Central memory CD8-positive, alpha-beta T cell (primary cell): ENCODE results near the gene AHCYL2.

Experiments used
- ATAC-seq: fragments of 150-1000 bp; cut with Tn5 transposase; replicated peaks from 2 replicates; pipeline ENCODE4 v1.10.0; 2022; ENCODE audit warnings: mild to moderate bottlenecking, moderate FRiP score, moderate number of reproducible peaks; ENCODE audit not compliant: poor library complexity, severe bottlenecking; ENCODE audit errors: extremely low read depth
- DNase-seq, 2 donors: peaks; one replicate each; pipeline ENCODE4 v3.0.0; 2021; ENCODE audit warnings: low spot score in 2 of 2
- H3K27ac Mint-ChIP-seq: one replicate; pipeline ENCODE4 v1.8.0; 2022; ENCODE audit warnings: low read depth, mild to moderate bottlenecking, moderate library complexity, mixed read lengths
- H3K27me3 Mint-ChIP-seq: one replicate; pipeline ENCODE4 v1.8.0; 2022; ENCODE audit warnings: mixed read lengths
- H3K36me3 Mint-ChIP-seq: one replicate; pipeline ENCODE4 v1.8.0; 2022; ENCODE audit warnings: mild to moderate bottlenecking, moderate library complexity, mixed read lengths; ENCODE audit not compliant: insufficient read depth
- H3K4me1 Mint-ChIP-seq: one replicate; pipeline ENCODE4 v1.8.0; 2022; ENCODE audit warnings: mixed read lengths
- H3K4me3 Mint-ChIP-seq: one replicate; pipeline ENCODE4 v1.8.0; 2022; ENCODE audit warnings: mild to moderate bottlenecking, moderate library complexity, mixed read lengths
- H3K9me3 Mint-ChIP-seq: one replicate; pipeline ENCODE4 v1.8.0; 2022; ENCODE audit warnings: mixed read lengths

Gene AHCYL2

DNA sequence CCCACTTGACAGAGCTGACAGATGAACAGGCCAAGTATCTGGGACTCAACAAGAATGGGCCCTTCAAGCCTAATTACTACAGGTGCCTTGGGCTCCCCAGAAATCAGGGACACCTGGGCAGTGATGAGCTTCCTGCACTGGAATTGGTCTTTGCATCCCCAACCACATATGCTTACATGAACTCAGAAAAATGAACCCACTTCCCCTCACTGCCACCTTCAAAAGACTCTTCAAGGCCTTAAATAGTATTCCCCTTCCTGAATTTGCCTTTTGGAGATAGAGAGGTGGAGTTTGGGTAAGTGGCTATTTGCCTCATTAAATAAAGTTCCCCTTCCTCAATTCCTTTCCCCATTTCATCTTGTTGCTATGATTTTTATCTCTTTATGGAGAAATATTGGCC, 201.7 kb downstream of the AHCYL2 start:
- Mint-ChIP-seq H3K4me1 (no peaks in the 10 kb centered on the region), H3K27ac (no peak overlapping the region), H3K27me3 (no peaks in the 10 kb centered on the region), H3K9me3 (no peaks in the 10 kb centered on the region), H3K36me3 (peaks cover 6% of the 10 kb centered on the region), H3K4me3 (no peak overlapping the region)
- DNase-seq: no peak
- no peak for ATAC-seq

DNA sequence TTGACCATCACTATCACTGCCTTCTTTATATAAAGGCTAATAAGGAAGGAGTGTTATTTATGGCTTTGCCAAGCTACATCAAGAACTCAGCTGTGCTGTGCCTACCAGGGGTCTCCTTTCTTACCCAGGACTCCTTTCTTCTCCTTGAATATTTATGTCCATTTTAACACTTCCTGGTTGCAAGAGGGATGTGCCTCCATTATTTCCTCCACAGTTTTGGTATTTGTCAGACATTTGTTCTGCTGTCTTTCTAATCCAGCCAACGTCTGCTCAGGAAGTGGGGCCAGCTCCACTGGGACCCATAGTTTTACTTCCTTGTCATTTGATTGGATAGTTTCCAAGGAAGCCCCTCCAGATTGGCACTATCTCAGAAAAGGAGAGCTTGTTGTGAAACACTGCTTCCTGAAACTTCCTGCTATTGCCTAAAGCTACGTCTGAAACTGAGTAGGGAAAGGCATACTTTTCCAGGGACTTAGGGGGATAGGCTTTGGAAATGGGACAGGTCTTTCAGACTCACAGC, 202.8 kb downstream of the AHCYL2 start:
- peaks cover 6% of the 10 kb centered on the region for H3K36me3 Mint-ChIP-seq
- no peak overlapping the region for H3K27ac Mint-ChIP-seq
- no peak overlapping the region for H3K4me3 Mint-ChIP-seq
- H3K9me3 Mint-ChIP-seq: no peaks in the 10 kb centered on the region
- H3K27me3 Mint-ChIP-seq: peaks cover 4% of the 10 kb centered on the region
- ATAC-seq (no peak), DNase-seq (no peak)
- no peaks in the 10 kb centered on the region for H3K4me1 Mint-ChIP-seq

DNA sequence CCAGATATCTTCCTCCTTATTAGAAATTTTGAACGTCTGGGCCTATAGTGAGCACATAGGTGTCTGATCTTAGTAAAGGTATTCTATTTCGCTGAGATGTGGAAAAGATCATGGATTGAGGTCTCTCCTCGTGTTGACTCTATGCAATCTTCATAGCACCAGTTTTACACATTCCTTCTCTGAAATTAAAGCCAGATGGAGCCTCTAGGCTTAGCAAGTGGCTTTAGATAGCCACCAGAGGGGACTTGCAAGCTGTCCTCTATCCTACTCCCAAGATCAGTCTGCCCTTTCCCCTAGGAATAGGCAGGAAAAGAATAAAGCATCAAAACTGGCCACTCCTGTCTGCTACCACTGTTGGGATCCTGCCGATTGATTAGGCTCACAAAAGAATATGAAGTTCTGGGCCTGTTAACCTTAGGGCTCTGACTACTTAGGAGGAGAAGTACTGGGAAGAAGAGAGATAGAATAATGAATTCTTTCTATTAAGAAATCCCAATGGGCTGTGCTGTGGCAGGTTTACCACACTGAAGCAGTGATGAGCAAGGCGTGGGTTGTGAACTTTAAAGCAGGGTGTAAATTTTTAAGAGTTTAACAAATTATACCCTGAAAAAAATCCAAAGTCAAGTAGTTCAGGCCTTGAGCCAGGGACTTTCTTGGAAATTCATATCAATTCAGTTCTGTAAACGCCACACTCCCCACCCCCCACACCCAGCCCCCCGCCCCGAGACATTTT, 207.2 kb downstream of the AHCYL2 start:
- Mint-ChIP-seq H3K27me3 (peaks cover 36% of the 10 kb centered on the region), H3K4me3 (peak overlapping the region; percentile 93), H3K36me3 (peaks cover 10% of the 10 kb centered on the region), H3K4me1 (peaks cover 21% of the 10 kb centered on the region), H3K27ac (no peak overlapping the region), H3K9me3 (no peaks in the 10 kb centered on the region)
- ATAC-seq (no peak), DNase-seq (no peak)

DNA sequence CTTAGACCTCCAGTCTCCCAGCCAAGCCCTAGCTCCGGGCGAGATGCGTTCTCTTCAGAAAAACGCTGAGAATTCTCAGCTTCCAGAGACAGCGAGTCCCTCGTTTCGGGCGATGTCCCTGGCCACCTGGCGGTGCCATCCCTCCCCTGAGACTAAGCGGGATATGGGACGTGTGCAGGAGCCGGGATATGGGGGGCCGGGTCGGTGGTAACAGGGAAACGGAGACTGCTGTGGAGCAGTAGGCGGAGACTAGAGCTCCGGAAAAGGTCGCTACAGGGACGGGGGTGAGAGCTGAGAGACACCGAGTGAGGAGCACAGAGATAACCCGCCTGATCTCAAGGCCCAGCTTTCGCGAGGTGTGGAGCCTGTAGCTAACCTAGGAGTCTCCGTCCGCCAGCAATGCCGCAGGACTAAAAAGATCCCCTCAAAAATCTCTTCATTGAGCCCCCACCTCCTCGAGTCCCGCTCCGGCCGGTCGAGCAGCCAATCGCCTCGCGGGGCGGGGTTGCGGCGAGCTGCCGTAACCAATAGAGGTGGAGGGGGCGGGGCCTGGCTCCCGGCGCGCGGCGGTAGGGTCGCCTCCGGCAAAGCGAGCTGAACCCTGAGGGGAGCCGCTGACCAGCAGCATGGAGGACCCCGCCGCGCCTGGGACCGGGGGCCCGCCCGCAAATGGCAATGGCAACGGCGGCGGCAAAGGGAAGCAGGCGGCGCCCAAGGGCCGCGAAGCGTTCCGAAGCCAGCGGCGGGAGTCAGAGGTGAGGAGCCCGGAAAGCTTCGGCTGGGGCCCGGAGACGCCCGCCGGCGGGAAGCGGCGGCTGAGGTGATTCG, 209.2 kb downstream of the AHCYL2 start, which contains the start of gene STRIP2:
STRIP2 (plus strand) TSS at position 586 of the 828 bp plus-strand sequence; CDS start at position 627, 41 bp downstream.
- H3K27ac Mint-ChIP-seq: peak within 1 kb of the TSS; percentile 85
- H3K4me1 Mint-ChIP-seq: peaks cover 21% of the 10 kb centered on the region

DNA sequence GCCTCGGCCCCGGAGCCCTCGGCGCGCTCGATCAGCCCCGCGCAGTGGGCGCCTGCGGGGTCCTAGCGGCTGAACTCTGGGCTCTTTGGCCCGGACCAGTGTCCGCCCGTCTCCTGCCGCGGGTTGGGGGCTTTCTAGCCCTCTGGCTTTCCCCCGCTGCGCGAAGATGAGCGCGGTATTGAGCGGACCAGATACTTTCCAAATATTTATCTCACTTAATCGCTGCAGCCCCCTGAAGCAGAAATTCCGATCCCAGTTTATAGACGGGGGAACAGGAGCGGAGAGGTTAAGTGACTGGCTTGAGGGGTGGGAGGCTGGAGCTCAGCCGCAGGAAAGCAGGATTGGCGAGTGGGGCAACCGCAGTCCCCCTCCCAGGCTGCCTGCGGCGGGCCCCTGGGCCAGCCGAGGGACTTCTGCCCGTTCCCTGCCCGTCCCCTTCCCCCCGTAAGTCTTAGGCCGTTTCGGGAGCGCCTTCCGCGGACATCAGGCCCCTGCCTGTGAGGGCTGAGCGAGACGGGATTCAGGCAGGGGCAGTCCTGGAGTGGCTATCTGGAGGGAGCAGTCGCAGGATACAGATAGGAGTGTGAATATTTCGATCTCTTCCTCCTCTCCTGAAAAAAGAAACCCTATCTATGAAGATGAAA, 210.0 kb downstream of the AHCYL2 start:
- Mint-ChIP-seq H3K36me3 (peaks cover 6% of the 10 kb centered on the region), H3K27ac (peak overlapping the region; percentile 85), H3K4me3 (peak overlapping the region; percentile 93), H3K4me1 (peaks cover 21% of the 10 kb centered on the region), H3K27me3 (peaks cover 36% of the 10 kb centered on the region), H3K9me3 (no peaks in the 10 kb centered on the region)
- no peak for ATAC-seq
- DNase-seq: no peak

More for the DNA sequence above, 209.2 kb downstream of the AHCYL2 start, which contains the start of gene STRIP2:
- Mint-ChIP-seq H3K36me3 (peaks cover 8% of the 10 kb centered on the region), H3K4me3 (peak within 1 kb of the TSS; percentile 93), H3K9me3 (no peaks in the 10 kb centered on the region), H3K27me3 (peaks cover 36% of the 10 kb centered on the region)
- DNase-seq (peak; percentile 74 to 78), ATAC-seq (peak; percentile 92)

DNA sequence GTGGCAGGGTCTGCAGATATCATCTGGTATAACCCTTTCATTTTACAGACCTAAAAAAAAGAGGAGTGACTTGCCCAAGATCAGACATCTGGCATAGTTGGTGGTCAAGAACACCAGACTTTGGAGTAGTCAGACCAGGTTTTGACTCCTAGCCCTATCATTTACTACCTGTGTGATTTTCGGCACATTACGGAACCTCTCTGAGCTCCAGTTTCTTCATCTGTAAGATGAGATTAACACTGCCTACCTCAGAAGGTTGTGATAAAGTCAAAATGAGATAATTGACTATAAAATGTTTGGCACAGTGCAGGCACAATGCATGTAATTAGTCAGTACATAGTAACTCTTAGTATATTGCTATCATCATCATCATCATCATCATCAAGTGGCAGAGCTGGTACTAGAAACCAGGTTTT, 210.6 kb downstream of the AHCYL2 start:
- ATAC-seq: no peak
- H3K27me3 Mint-ChIP-seq: peaks cover 36% of the 10 kb centered on the region
- peaks cover 21% of the 10 kb centered on the region for H3K4me1 Mint-ChIP-seq
- no peak overlapping the region for H3K27ac Mint-ChIP-seq
- DNase-seq: no peak
- H3K9me3 Mint-ChIP-seq: no peaks in the 10 kb centered on the region
- peak overlapping the region; percentile 93 for H3K4me3 Mint-ChIP-seq
- peaks cover 6% of the 10 kb centered on the region for H3K36me3 Mint-ChIP-seq

DNA sequence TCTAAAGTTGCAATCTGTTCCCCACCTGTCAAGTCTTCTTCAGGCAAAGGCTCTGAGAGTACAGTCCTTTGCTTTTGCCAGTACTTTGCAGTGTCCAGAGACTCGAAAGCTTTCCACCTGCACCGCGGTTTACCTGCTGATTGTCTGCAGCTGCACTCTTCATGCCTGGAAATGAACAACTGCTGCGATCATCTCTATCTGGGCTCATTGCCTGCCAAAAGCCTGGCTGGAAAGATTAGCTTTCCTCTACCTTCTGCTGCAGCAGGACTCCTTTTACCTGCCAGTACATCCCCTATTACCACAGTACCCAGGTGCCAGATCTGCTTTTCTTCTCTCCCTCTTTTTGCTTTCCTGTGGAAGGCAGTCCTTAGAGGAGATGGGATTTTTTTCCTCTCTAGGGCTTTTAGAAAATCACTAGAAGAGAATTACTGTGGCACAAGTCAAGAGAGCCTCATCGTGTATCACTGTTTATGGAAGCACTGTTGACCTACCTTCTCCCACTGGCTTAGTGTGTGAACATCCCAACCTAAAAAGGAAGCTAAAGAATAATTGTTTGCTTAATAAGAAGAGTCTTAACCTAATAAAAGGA, 211.6 kb downstream of the AHCYL2 start:
- Mint-ChIP-seq H3K36me3 (peaks cover 6% of the 10 kb centered on the region), H3K9me3 (no peaks in the 10 kb centered on the region), H3K4me1 (peaks cover 21% of the 10 kb centered on the region), H3K27me3 (peaks cover 36% of the 10 kb centered on the region), H3K27ac (no peak overlapping the region), H3K4me3 (no peak overlapping the region)
- no peak for ATAC-seq
- no peak for DNase-seq

DNA sequence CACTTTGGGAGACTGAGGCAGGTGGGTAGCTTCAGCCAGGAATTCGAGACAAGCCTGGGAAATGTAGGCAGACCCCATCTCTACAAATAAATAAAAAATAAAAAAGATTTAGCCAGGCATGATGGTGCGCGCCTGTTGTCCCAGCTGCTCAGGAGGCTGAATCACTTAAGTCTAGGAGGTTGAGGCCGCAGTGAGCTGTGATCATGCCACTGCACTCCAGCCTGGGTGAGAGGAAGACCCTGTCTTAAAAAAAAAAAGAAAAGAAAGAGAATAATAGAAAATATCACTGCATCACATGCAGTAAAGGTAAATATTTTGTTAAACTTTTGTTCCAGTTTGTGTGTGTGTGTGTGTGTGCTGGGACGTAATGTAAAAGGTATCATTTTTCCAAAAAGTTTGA, 212.4 kb downstream of the AHCYL2 start:
- Mint-ChIP-seq H3K27ac (no peak overlapping the region), H3K36me3 (peaks cover 6% of the 10 kb centered on the region), H3K27me3 (peaks cover 36% of the 10 kb centered on the region), H3K9me3 (no peaks in the 10 kb centered on the region), H3K4me1 (peaks cover 21% of the 10 kb centered on the region), H3K4me3 (no peak overlapping the region)
- DNase-seq: no peak
- no peak for ATAC-seq

DNA sequence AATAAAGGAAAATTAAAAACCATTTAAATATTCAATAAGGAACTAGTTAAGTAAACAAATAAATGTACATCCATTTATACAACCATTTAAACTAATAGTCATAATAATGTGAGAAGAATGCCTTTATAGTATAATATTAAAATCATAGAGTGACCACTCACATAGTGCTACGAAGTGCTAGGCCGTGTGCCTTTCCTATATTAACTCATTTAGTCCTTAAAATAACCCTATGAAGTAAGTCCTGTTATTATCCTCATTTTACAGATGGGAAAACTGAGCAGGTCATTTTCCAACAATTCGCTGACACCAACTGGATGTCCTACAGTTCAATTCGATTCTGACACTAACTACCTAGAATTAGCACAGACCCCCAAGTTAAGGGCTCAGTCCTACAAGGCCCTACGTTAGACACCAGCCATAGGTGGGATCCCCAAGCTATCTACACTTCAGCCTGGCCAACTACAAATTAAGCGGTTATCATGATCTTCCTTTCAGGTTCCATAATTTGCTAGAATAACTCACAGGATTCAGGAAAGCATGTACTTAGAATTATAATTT, 213.5 kb downstream of the AHCYL2 start:
- Mint-ChIP-seq H3K27me3 (peaks cover 24% of the 10 kb centered on the region), H3K27ac (no peak overlapping the region), H3K4me1 (peaks cover 14% of the 10 kb centered on the region), H3K4me3 (no peak overlapping the region), H3K36me3 (peaks cover 5% of the 10 kb centered on the region), H3K9me3 (no peaks in the 10 kb centered on the region)
- ATAC-seq (no peak), DNase-seq (no peak)

DNA sequence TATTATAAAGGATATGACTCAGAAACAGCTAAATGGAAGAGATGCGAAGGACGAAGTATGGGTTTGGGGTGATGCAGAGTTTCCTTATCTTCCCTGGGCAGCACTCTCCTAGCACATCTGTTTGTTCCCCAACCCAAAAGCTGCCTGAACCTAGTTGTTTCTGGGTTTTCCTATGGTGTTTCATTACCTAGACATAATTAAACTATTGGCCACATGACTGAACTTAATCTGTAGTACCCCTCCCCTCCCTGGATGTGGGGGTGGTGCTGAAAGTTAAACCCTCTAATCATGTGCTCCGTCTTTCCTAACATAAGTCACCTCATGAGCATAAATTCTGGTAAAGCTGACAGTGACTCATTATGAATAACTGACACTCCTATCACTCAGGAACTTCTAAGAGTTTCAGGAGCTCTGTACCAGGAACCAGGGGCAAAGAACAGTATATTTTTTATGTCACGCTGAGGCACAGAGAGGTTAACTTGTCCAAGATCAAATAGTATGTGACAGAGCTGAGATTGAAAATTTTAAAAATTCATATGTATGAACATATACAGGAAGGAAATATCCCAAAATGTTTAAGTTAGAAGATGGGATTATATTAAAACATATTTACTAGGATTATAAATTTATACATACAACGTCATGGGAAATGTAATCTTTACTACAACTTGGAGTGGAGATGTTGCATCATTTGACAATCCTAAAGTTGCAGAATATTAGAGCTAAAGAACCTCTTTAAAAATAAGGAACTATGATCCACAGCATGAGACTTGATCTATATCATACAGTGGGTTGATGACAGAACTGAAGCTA, 214.2 kb downstream of the AHCYL2 start:
- ATAC-seq (no peak), DNase-seq (no peak)
- H3K4me3 Mint-ChIP-seq: no peak overlapping the region
- H3K4me1 Mint-ChIP-seq: peaks cover 8% of the 10 kb centered on the region
- H3K36me3 Mint-ChIP-seq: no peaks in the 10 kb centered on the region
- H3K27me3 Mint-ChIP-seq: peaks cover 23% of the 10 kb centered on the region
- no peak overlapping the region for H3K27ac Mint-ChIP-seq
- H3K9me3 Mint-ChIP-seq: no peaks in the 10 kb centered on the region

DNA sequence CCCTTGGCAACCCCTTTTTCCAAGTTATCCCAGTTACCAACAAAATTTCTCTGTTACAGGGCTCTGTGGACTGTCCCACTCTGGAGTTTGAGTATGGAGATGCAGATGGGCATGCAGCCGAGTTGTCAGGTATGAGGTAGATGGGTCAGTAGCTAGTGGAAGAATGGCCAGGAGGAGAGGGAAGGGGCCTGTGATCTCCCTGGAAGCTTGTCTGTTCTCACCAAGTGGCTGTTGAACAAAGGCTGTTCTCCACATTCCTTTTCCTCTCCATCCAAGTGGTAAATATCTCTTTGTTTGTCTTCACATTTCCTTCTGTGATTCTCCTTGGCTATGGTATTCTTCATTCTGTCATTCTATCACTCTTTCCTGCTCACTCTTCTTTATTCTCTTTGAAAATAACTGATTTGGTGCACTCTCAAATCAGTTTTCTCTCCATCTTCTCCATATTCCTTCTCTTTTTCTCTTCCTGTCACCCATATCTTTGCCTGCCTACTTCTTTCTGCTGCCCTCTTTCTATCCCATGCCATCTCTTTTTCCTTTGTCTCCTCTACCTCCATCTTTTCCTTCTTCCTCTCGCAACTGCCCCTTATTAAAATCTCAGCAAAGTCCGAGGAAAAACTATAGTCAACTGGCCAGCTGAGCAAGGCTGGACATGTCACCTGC, 215.3 kb downstream of the AHCYL2 start:
- Mint-ChIP-seq H3K27ac (no peak overlapping the region), H3K27me3 (peaks cover 18% of the 10 kb centered on the region), H3K36me3 (no peaks in the 10 kb centered on the region), H3K9me3 (no peaks in the 10 kb centered on the region), H3K4me3 (no peak overlapping the region), H3K4me1 (peaks cover 3% of the 10 kb centered on the region)
- ATAC-seq (no peak), DNase-seq (no peak)
